A673 (cell line): Measurements from ENCODE around the gene LSM3. TPM values are rescaled to one million over a fixed set of nuclear protein-coding genes. Genes with fewer than 3 reads are reported as not detected.

Experiments used
- BruUV-seq: library from RNA; stranded (reverse); fragments of 400-500 nt; replicated peaks from 2 replicates; lab custom pipeline; 2021; lab: Mats Ljungman, UMichigan
- CTCF ChIA-PET: fragments of 300-600 bp; sonication (Branson Sonifier 250); formaldehyde crosslinking; loops from one replicate; lab custom pipeline; 2022; ENCODE audit warnings: antibody characterized with exemption; lab: Charles Lee
- POLR2A ChIA-PET: fragments of 300-600 bp; sonication (Branson Sonifier 250); formaldehyde crosslinking; loops from one replicate; lab custom pipeline; 2022; ENCODE audit warnings: antibody characterized with exemption; ENCODE audit not compliant: low non-redundant PET; lab: Charles Lee
- DNase-seq: peaks from one replicate; pipeline ENCODE4 v3.0.0-alpha.2; 2015; ENCODE audit warnings: low spot score
- H3K27ac ChIP-seq: fragments of 200-600 bp; sonication (generic); 2 replicates; pipeline ENCODE4 v1.5.1; 2016; ENCODE audit warnings: mixed run types, low read depth, mild to moderate bottlenecking, mixed read lengths, antibody characterized with exemption, low read length; ENCODE audit not compliant: poor library complexity, severe bottlenecking
- H3K27me3 ChIP-seq: fragments of 200-600 bp; sonication (generic); replicated peaks from 2 replicates; pipeline ENCODE4 v1.6.1; 2017; ENCODE audit warnings: mixed run types, low read depth, mild to moderate bottlenecking, mixed read lengths, antibody characterized with exemption, low read length; ENCODE audit not compliant: insufficient read depth, poor library complexity
- H3K36me3 ChIP-seq: fragments of 200-600 bp; sonication (generic); 2 replicates; pipeline ENCODE4 v1.6.1; 2016; ENCODE audit warnings: mixed run types, mild to moderate bottlenecking, mixed read lengths, antibody characterized with exemption, low read length; ENCODE audit not compliant: insufficient read depth, poor library complexity, severe bottlenecking
- H3K4me1 ChIP-seq: fragments of 200-600 bp; sonication (generic); 2 replicates; pipeline ENCODE4 v1.6.1; 2017; ENCODE audit warnings: mixed run types, mild to moderate bottlenecking, mixed read lengths, antibody characterized with exemption, low read length; ENCODE audit not compliant: insufficient read depth, poor library complexity, severe bottlenecking
- H3K4me3 ChIP-seq: fragments of 200-600 bp; sonication (generic); 2 replicates; pipeline ENCODE4 v1.5.1; 2016; ENCODE audit warnings: low read depth, mixed run types, mild to moderate bottlenecking, mixed read lengths, low read length; ENCODE audit not compliant: poor library complexity, severe bottlenecking
- H3K9me3 ChIP-seq: fragments of 200-600 bp; sonication (generic); 2 replicates; pipeline ENCODE4 v1.6.1; 2016; ENCODE audit warnings: mixed run types, low read depth, mild to moderate bottlenecking, mixed read lengths, antibody characterized with exemption, low read length; ENCODE audit not compliant: poor library complexity, severe bottlenecking
- CTCF ChIP-seq: fragments of 300-800, 200-600 bp; sonication (generic); conservative IDR thresholded peaks from 2 replicates; pipeline ENCODE4 v1.5.1; 2017; ENCODE audit warnings: low read depth, mild to moderate bottlenecking, antibody characterized with exemption, low read length, moderate library complexity, mixed read lengths
- EZH2 ChIP-seq: fragments of 200-600 bp; sonication (generic); IDR thresholded peaks from 2 replicates; pipeline ENCODE4 v1.6.1; 2017; ENCODE audit warnings: borderline replicate concordance, low read depth, mild to moderate bottlenecking, mixed read lengths, antibody characterized with exemption, low read length; ENCODE audit not compliant: poor library complexity, severe bottlenecking
- intact Hi-C: fragments of 100-400 bp; cut with micrococcal nuclease; formaldehyde crosslinking; loops from one replicate; pipeline ENCODE4 v1.10.0; 2022; ENCODE audit not compliant: unreplicated experiment
- total RNA-seq: library from RNA; stranded (reverse); gene quantifications from 2 replicates; pipeline ENCODE4 v1.2.3, GENCODE V29; 2021

Gene LSM3
- total RNA-seq, 1 experiment from 2014 or later = 29.4 TPM

DNA sequence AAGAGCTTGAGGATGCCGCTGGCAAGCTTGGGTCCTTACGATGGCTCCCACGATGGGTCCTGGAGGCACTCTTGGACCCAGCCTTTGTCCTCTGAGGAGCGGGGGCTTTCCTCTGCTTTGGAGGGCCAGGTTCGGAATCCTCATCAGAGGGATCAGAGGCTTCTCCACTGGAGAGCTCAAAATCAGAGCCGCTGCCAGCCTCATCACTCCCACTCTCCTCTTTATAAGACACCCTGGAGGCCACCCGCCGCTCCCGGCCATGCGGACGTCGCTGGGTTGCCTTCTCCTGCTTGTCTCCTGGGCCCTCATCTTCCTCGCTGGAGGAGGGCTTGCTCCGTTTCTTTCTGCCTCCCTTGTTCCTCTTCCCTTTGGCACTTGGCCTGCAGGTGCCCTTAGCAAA lies 20.2 kb upstream of the LSM3 start:
- Histone ChIP-seq H3K36me3 (peaks cover 72% of the 10 kb centered on the region), H3K27ac (no peak overlapping the region), H3K9me3 (peaks cover 3% of the 10 kb centered on the region), H3K4me1 (no peaks in the 10 kb centered on the region), H3K4me3 (no peak overlapping the region), H3K27me3 (no peaks in the 10 kb centered on the region)
- DNase-seq = no peak
- intact Hi-C loops = no loop called here
- BruUV-seq = TSS peak; percentile 30
- POLR2A ChIA-PET = interaction anchor here (0.7 kb wide), 1 partner anchor 18 kb away, joined by 4 read pairs; no protein-coding TSS in a partner anchor
- TF ChIP-seq EZH2 (no peak), CTCF (no peak)
- CTCF ChIA-PET = no interaction called here

DNA sequence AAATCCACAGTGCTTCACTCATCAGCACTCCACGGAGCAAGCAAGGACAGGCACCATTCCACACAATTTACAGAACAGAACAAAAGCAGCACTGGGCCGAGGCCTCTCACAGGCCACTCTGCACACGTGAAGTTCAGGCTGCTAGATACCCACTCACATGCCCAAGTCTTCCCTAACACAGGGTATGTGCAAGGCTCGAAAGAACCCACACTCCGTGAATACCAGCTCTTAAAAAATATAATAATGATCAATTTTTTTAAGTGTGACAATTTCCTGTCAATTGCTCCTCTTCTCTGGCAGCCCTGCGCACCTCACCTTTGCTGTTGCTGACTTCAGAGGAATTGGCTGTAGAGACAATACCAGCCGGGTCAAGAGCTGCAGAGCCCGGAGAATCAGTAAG lies 19.2 kb upstream of the LSM3 start:
- POLR2A ChIA-PET = no interaction called here
- H3K36me3 ChIP-seq = peaks cover 82% of the 10 kb centered on the region
- BruUV-seq = no TSS peak

GRCh38 chr3:14161282-14161681 lies 17.3 kb upstream of the LSM3 start:
- intact Hi-C loops = no loop called here
- Histone ChIP-seq H3K27me3 (no peaks in the 10 kb centered on the region), H3K27ac (no peak overlapping the region), H3K36me3 (peaks cover 94% of the 10 kb centered on the region), H3K4me1 (no peaks in the 10 kb centered on the region), H3K4me3 (no peak overlapping the region), H3K9me3 (peaks cover 3% of the 10 kb centered on the region)
- DNase-seq = no peak
- BruUV-seq = no TSS peak
- TF ChIP-seq EZH2 (no peak), CTCF (no peak)
- CTCF ChIA-PET = no interaction called here
- POLR2A ChIA-PET = no interaction called here

More for the DNA sequence above, 19.2 kb upstream of the LSM3 start:
- TF ChIP-seq CTCF (no peak), EZH2 (no peak)
- Histone ChIP-seq H3K27me3 (no peaks in the 10 kb centered on the region), H3K4me3 (no peak overlapping the region), H3K9me3 (peaks cover 3% of the 10 kb centered on the region), H3K4me1 (no peaks in the 10 kb centered on the region), H3K27ac (no peak overlapping the region)
- no peak for DNase-seq
- intact Hi-C loops = no loop called here
- CTCF ChIA-PET = no interaction called here
